HEK293 (cell line): ENCODE results near the gene HPSE2.
"Not testable (repeated sequence)": the region's sequence is repeated elsewhere in the genome, so short reads cannot be mapped to it uniquely, and the experiment has no call there.

Source experiments
- CTCF ChIA-PET: fragments of 350-600 bp; formaldehyde crosslinking; extraction: SDS; loops from one replicate; lab custom pipeline; 2021; ENCODE audit warnings: antibody characterized with exemption; lab: Yijun Ruan, JAX
- POLR2A ChIA-PET: fragments of 300-600 bp; formaldehyde crosslinking; extraction: SDS; loops from one replicate; lab custom pipeline; 2020; ENCODE audit warnings: antibody characterized with exemption, inconsistent platforms; lab: Yijun Ruan, JAX
- H3K27ac ChIP-seq: fragments of 200-500 bp; sonication (Bioruptor generic); 2 replicates; pipeline ENCODE4 v1.5.1; 2014; ENCODE audit warnings: low read depth, low read length, control low read depth, inconsistent platforms; ENCODE audit errors: extremely low read depth
- H3K36me3 ChIP-seq, 2 experiments: fragments of 200-500 bp in 1 of 2; sonication (Bioruptor generic) in 1 of 2; 1 replicate in 1 of 2; 2 replicates in 1 of 2; pipeline ENCODE4 v1.5.1; 2014 to 2017; ENCODE audit warnings: inconsistent platforms in 2 of 2, low read length in 2 of 2; ENCODE audit not compliant: control insufficient read depth in 2 of 2, insufficient read depth in 1 of 2
- H3K4me1 ChIP-seq: fragments of 200-500 bp; sonication (Bioruptor generic); 2 replicates; pipeline ENCODE4 v1.5.1; 2014; ENCODE audit warnings: mild to moderate bottlenecking, low read length, inconsistent platforms; ENCODE audit not compliant: control insufficient read depth, insufficient read depth
- H3K4me3 ChIP-seq: 2 replicates; pipeline ENCODE4 v1.5.1; 2011; ENCODE audit warnings: low read depth, mild to moderate bottlenecking, control low read depth, low read length, moderate library complexity
- H3K9me3 ChIP-seq: fragments of 200-500 bp; sonication (Bioruptor generic); 2 replicates; pipeline ENCODE4 v1.5.1; 2014; ENCODE audit warnings: low read depth, low read length, inconsistent platforms; ENCODE audit not compliant: control insufficient read depth, insufficient read depth
- FEZF1 ChIP-seq: fragments of 450-650 bp; formaldehyde crosslinking; IDR thresholded peaks from 2 replicates; pipeline ENCODE4 v1.5.1; 2016; ENCODE audit warnings: missing biosample characterization, missing genetic modification characterization
- PRDM1 ChIP-seq: fragments of 450-650 bp; formaldehyde crosslinking; IDR thresholded peaks from 2 replicates; pipeline ENCODE4; 2016; ENCODE audit warnings: missing biosample characterization, missing genetic modification characterization
- TRIM28 ChIP-seq: IDR thresholded peaks from 2 replicates; pipeline ENCODE4 v1.6.1; 2011; ENCODE audit warnings: low read length, control low read depth, borderline replicate concordance
- ZBTB7A ChIP-seq: fragments of 450-650 bp; formaldehyde crosslinking; IDR thresholded peaks from 2 replicates; pipeline ENCODE4 v1.5.1; 2016; ENCODE audit warnings: low read depth, missing biosample characterization, missing genetic modification characterization
- ZNF112 ChIP-seq: fragments of 450-650 bp; formaldehyde crosslinking; IDR thresholded peaks from 2 replicates; pipeline ENCODE4 v1.5.0; 2017; ENCODE audit warnings: missing biosample characterization, missing genetic modification characterization
- ZNF354C ChIP-seq: fragments of 450-650 bp; formaldehyde crosslinking; IDR thresholded peaks from 2 replicates; pipeline ENCODE4 v1.5.1; 2016; ENCODE audit warnings: missing biosample characterization, missing genetic modification characterization, low read depth, borderline replicate concordance
- ZNF391 ChIP-seq: fragments of 450-650 bp; formaldehyde crosslinking; IDR thresholded peaks from 2 replicates; pipeline ENCODE4 v1.5.1; 2016; ENCODE audit warnings: low read depth, missing biosample characterization, missing genetic modification characterization, borderline replicate concordance
- ZNF423 ChIP-seq: fragments of 450-650 bp; formaldehyde crosslinking; IDR thresholded peaks from 2 replicates; pipeline ENCODE4 v1.5.1; 2016; ENCODE audit warnings: missing biosample characterization, missing genetic modification characterization
- ZNF473 ChIP-seq: fragments of 450-650 bp; formaldehyde crosslinking; IDR thresholded peaks from 2 replicates; pipeline ENCODE4 v1.5.1; 2017; ENCODE audit warnings: missing biosample characterization, missing genetic modification characterization
- ZNF639 ChIP-seq: fragments of 450-650 bp; formaldehyde crosslinking; IDR thresholded peaks from 2 replicates; pipeline ENCODE4 v1.5.1; 2016; ENCODE audit warnings: missing biosample characterization, missing genetic modification characterization
- ZNF677 ChIP-seq: fragments of 450-650 bp; IDR thresholded peaks from 2 replicates; pipeline ENCODE4 v1.5.0; 2018; ENCODE audit warnings: missing biosample characterization, mild to moderate bottlenecking, missing genetic modification characterization, moderate library complexity
- ZNF768 ChIP-seq: fragments of 450-650 bp; formaldehyde crosslinking; IDR thresholded peaks from 2 replicates; pipeline ENCODE4 v1.5.1; 2018; ENCODE audit warnings: missing biosample characterization, mild to moderate bottlenecking, missing genetic modification characterization
- TF ChIP-seq, protein P1 (sequence below): fragments of 450-650 bp; formaldehyde crosslinking; IDR thresholded peaks from 2 replicates; pipeline ENCODE4 v1.5.1; 2016; ENCODE audit warnings: missing biosample characterization, missing genetic modification characterization
- TF ChIP-seq, protein P2 (sequence below): fragments of 450-650 bp; formaldehyde crosslinking; IDR thresholded peaks from 2 replicates; pipeline ENCODE4 v1.5.1; 2016; ENCODE audit warnings: missing biosample characterization, missing genetic modification characterization
- TF ChIP-seq, protein P3 (sequence below): fragments of 450-650 bp; formaldehyde crosslinking; IDR thresholded peaks from 2 replicates; pipeline ENCODE4 v1.5.1; 2016; ENCODE audit warnings: missing biosample characterization, missing genetic modification characterization
- TF ChIP-seq, protein P4 (sequence below): fragments of 450-650 bp; formaldehyde crosslinking; IDR thresholded peaks from 2 replicates; pipeline ENCODE4 v1.5.1; 2016; ENCODE audit warnings: missing biosample characterization, missing genetic modification characterization
- TF ChIP-seq, protein P5 (sequence below): IDR thresholded peaks from 2 replicates; pipeline ENCODE4 v1.6.1; 2011; ENCODE audit warnings: mild to moderate bottlenecking, low read depth, low read length, borderline replicate concordance

The HPSE2 gene

GRCh38 chr10:98555021-98555619 is 680.5 kb downstream of the HPSE2 start (continued):
- TF ChIP-seq ZNF112 (tag by site-specific recombination) (no peak), ZNF677 (tag by site-specific recombination) (no peak), ZNF768 (tag by site-specific recombination) (no peak), ZNF639 (no peak), ZBTB7A (tag by site-specific recombination) (no peak), TRIM28 (peak; percentile 21; the same call in 1 of the 2 replicates), ZNF354C (tag by site-specific recombination) (no peak)
- TF ChIP-seq, protein P1, sequence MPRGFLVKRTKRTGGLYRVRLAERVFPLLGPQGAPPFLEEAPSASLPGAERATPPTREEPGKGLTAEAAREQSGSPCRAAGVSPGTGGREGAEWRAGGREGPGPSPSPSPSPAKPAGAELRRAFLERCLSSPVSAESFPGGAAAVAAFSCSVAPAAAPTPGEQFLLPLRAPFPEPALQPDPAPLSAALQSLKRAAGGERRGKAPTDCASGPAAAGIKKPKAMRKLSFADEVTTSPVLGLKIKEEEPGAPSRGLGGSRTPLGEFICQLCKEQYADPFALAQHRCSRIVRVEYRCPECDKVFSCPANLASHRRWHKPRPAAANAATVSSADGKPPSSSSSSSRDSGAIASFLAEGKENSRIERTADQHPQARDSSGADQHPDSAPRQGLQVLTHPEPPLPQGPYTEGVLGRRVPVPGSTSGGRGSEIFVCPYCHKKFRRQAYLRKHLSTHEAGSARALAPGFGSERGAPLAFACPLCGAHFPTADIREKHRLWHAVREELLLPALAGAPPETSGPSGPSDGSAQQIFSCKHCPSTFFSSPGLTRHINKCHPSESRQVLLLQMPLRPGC, result no peak
- TF ChIP-seq, protein P2, sequence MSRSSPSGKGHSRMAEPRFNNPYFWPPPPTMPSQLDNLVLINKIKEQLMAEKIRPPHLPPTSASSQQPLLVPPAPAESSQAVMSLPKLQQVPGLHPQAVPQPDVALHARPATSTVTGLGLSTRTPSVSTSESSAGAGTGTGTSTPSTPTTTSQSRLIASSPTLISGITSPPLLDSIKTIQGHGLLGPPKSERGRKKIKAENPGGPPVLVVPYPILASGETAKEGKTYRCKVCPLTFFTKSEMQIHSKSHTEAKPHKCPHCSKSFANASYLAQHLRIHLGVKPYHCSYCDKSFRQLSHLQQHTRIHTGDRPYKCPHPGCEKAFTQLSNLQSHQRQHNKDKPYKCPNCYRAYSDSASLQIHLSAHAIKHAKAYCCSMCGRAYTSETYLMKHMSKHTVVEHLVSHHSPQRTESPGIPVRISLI (tag by site-specific recombination), result no peak

GRCh38 chr10:98541561-98541960 is 694.1 kb downstream of the HPSE2 start:
- H3K4me1 ChIP-seq, H3K9me3 ChIP-seq, H3K27ac ChIP-seq, CTCF ChIA-PET, H3K4me3 ChIP-seq, POLR2A ChIA-PET, H3K36me3 ChIP-seq: not testable (repeated sequence)

DNA sequence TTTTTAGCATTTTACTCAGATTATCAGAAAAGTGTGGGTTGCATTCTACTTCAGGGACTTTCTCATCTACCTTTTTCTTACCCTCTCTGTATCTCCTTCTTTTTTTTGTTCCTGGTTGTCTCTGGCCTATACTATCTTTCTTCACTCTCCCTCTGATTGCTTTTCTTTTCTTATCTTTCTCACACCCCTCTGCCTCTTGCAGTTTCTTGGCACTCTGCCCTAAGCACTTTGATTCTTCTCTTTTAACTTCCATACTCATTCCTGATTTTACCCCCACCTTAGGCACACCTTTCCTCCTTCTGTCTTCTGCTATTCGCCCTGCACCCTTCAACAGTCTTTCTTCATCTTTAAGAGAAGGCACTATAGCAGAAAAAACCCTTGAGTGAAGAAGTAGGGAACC is 696.1 kb downstream of the HPSE2 start:
- ChIA-PET POLR2A (no interaction called here), CTCF (no interaction called here)
- no peak for TF ChIP-seq PRDM1 (tag by site-specific recombination)
- TF ChIP-seq, protein P3, sequence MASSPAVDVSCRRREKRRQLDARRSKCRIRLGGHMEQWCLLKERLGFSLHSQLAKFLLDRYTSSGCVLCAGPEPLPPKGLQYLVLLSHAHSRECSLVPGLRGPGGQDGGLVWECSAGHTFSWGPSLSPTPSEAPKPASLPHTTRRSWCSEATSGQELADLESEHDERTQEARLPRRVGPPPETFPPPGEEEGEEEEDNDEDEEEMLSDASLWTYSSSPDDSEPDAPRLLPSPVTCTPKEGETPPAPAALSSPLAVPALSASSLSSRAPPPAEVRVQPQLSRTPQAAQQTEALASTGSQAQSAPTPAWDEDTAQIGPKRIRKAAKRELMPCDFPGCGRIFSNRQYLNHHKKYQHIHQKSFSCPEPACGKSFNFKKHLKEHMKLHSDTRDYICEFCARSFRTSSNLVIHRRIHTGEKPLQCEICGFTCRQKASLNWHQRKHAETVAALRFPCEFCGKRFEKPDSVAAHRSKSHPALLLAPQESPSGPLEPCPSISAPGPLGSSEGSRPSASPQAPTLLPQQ (tag by site-specific recombination), result no peak
- TF ChIP-seq, protein P4, sequence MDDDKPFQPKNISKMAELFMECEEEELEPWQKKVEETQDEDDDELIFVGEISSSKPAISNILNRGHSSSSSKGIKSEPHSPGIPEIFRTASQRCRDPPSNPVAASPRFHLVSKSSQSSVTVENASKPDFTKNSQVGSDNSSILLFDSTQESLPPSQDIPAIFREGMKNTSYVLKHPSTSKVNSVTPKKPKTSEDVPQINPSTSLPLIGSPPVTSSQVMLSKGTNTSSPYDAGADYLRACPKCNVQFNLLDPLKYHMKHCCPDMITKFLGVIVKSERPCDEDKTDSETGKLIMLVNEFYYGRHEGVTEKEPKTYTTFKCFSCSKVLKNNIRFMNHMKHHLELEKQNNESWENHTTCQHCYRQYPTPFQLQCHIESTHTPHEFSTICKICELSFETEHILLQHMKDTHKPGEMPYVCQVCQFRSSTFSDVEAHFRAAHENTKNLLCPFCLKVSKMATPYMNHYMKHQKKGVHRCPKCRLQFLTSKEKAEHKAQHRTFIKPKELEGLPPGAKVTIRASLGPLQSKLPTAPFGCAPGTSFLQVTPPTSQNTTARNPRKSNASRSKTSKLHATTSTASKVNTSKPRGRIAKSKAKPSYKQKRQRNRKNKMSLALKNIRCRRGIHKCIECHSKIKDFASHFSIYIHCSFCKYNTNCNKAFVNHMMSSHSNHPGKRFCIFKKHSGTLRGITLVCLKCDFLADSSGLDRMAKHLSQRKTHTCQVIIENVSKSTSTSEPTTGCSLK (tag by site-specific recombination), result no peak
- no peak for TF ChIP-seq ZNF423 (tag by site-specific recombination)
- TF ChIP-seq, protein P5, sequence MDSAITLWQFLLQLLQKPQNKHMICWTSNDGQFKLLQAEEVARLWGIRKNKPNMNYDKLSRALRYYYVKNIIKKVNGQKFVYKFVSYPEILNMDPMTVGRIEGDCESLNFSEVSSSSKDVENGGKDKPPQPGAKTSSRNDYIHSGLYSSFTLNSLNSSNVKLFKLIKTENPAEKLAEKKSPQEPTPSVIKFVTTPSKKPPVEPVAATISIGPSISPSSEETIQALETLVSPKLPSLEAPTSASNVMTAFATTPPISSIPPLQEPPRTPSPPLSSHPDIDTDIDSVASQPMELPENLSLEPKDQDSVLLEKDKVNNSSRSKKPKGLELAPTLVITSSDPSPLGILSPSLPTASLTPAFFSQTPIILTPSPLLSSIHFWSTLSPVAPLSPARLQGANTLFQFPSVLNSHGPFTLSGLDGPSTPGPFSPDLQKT, result no peak
- no peak for TF ChIP-seq ZNF473 (tag by site-specific recombination)
- TF ChIP-seq FEZF1 (tag by site-specific recombination), result 0 out of 2 replicates have a peak, but pooled peaks have one; percentile 17
- TF ChIP-seq ZNF391 (tag by site-specific recombination), result no peak
- Histone ChIP-seq H3K36me3 (no peaks in the 10 kb centered on the region), H3K9me3 (no peaks in the 10 kb centered on the region), H3K4me1 (no peaks in the 10 kb centered on the region), H3K27ac (no peak overlapping the region), H3K4me3 (no peak overlapping the region)
